HCT116 (cell line): ENCODE results near the gene FXYD1.

Experiments used
- EZH2 ChIP-seq: fragments of 200-600 bp; sonication (generic); IDR thresholded peaks from 2 replicates; pipeline ENCODE4 v1.6.1; 2017; ENCODE audit warnings: antibody characterized with exemption, mixed run types
- TF ChIP-seq, protein P1 (sequence below): IDR thresholded peaks from 2 replicates; pipeline ENCODE4 v1.6.1; 2012

DNA sequence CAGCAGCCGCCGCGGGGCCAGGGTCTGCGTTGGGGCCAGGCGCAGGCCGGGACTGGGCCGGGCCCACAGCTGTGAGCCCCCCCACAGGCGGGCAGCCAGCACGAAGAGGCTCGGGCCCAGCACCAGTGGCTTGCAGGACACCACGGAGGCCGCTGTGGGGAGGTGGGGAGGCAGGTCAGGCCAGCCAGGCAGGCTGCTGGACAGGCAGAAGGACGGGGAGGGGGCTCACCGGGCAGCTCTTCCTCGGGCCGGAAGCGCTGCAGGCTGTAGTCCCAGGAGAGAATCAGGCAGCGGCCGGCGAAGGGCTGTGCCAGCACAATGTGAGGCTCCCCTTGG lies 12.0 kb upstream of the FXYD1 start:
- no peak for TF ChIP-seq EZH2
- TF ChIP-seq, protein P1, sequence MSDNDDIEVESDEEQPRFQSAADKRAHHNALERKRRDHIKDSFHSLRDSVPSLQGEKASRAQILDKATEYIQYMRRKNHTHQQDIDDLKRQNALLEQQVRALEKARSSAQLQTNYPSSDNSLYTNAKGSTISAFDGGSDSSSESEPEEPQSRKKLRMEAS, result no peak
